Upper lobe of right lung (tissue), 1 donor: ENCODE data around the gene CTSL. TPM values are rescaled to one million over a fixed set of nuclear protein-coding genes. Genes with fewer than 3 reads are reported as not detected.

Experiments used
- ATAC-seq: fragments of 200-7000 bp; cut with Tn5 transposase; one replicate; pipeline ENCODE4 v1.9.1; 2020; ENCODE audit warnings: mild to moderate bottlenecking, moderate library complexity
- DNase-seq: peaks from one replicate; pipeline ENCODE4 v3.0.0-alpha.2; 2020
- H3K27ac ChIP-seq: fragments of 200-600 bp; one replicate; pipeline ENCODE4 v1.8.0; 2022
- H3K27me3 ChIP-seq: fragments of 200-600 bp; one replicate; pipeline ENCODE4 v1.8.0; 2022; ENCODE audit warnings: mild to moderate bottlenecking
- H3K36me3 ChIP-seq: fragments of 200-600 bp; one replicate; pipeline ENCODE4 v1.8.0; 2022
- H3K4me1 ChIP-seq: fragments of 200-600 bp; one replicate; pipeline ENCODE4 v1.8.0; 2022
- H3K4me3 ChIP-seq: fragments of 200-600 bp; one replicate; pipeline ENCODE4 v1.8.0; 2022; ENCODE audit warnings: mild to moderate bottlenecking
- H3K9me3 ChIP-seq: fragments of 200-600 bp; one replicate; pipeline ENCODE4 v1.8.0; 2022
- intact Hi-C: fragments of 100-400 bp; cut with DNase I; formaldehyde crosslinking; loops from one replicate; pipeline ENCODE4 v1.11.0; 2022
- total RNA-seq: library from RNA; stranded (reverse); fragmentation: NEBNext Ultra II Directional; extraction: Animal tissue kit (Norgen Biotek cat#: 25700); gene quantifications from one replicate; pipeline ENCODE4 v1.2.1, GENCODE V29; 2021
- TF ChIP-seq, protein P1 (sequence below): fragments of 200-600 bp; IDR thresholded peaks from one replicate; pipeline ENCODE4 v1.8.0; 2022; ENCODE audit warnings: antibody characterized with exemption
- donor health status: DM: no; HTN: yes; CAD: no; lungs with severe emphysema.

CTSL gene
- total RNA-seq, 1 donor from 2014 or later = 146 TPM

DNA sequence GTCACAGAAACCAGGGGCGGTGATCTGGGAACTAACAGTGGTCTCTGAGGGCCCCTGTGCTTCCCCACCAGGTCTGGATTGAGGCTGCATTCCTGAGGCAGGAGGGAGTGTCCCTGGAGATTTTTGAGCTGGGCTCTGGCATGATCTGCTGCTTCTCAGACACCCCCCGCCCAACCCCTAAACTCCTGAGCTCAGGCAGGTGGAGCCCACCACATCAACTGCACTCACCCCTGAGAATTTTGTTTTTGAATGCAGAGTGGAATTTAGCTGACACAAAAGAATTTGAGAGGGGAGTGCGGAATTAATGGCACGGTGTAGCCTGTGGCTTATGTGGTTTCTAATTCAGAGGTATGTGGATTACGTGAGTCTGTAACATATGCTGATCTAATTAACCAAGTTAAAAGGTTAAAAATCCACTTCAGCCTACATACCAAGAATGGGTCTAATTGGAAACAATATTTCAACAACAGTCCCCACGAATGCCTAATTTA, 23.9 kb upstream of the CTSL start:
- TF ChIP-seq, protein P1, sequence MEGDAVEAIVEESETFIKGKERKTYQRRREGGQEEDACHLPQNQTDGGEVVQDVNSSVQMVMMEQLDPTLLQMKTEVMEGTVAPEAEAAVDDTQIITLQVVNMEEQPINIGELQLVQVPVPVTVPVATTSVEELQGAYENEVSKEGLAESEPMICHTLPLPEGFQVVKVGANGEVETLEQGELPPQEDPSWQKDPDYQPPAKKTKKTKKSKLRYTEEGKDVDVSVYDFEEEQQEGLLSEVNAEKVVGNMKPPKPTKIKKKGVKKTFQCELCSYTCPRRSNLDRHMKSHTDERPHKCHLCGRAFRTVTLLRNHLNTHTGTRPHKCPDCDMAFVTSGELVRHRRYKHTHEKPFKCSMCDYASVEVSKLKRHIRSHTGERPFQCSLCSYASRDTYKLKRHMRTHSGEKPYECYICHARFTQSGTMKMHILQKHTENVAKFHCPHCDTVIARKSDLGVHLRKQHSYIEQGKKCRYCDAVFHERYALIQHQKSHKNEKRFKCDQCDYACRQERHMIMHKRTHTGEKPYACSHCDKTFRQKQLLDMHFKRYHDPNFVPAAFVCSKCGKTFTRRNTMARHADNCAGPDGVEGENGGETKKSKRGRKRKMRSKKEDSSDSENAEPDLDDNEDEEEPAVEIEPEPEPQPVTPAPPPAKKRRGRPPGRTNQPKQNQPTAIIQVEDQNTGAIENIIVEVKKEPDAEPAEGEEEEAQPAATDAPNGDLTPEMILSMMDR = no peak
- ATAC-seq = no peak
- intact Hi-C loops = no loop called here
- no peaks in the 10 kb centered on the region for H3K9me3 ChIP-seq
- H3K4me1 ChIP-seq = no peaks in the 10 kb centered on the region
- no peak for DNase-seq
- H3K4me3 ChIP-seq = no peak overlapping the region
- H3K27me3 ChIP-seq = no peaks in the 10 kb centered on the region
- no peak overlapping the region for H3K27ac ChIP-seq
- H3K36me3 ChIP-seq = peaks cover 86% of the 10 kb centered on the region

DNA sequence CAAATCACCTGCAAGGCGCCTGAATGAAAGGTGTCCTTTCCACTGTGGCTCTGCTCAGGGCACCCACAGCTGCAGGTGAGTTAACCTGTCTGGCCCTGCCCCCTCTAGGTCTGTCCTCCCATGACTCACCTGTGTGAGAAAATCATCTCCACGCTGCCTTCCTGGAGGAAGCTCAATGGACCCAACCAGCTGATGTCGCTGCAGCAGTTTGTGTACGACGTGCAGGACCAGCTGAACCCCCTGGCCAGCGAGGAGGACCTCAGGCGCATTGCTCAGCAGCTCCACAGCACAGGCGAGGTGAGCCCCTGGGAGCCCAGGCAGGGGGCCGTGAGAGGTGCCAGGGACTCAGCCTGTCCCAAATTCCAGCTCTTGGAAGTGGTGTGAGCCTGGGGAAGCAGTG, 23.0 kb upstream of the CTSL start:
- no peak overlapping the region for H3K27ac ChIP-seq
- intact Hi-C loops = no loop called here
- no peak overlapping the region for H3K4me3 ChIP-seq
- TF ChIP-seq, protein P1 = no peak
- H3K9me3 ChIP-seq = no peaks in the 10 kb centered on the region
- ATAC-seq (no peak), DNase-seq (no peak)
- no peaks in the 10 kb centered on the region for H3K4me1 ChIP-seq
- H3K36me3 ChIP-seq = peaks cover 86% of the 10 kb centered on the region
- H3K27me3 ChIP-seq = no peaks in the 10 kb centered on the region

DNA sequence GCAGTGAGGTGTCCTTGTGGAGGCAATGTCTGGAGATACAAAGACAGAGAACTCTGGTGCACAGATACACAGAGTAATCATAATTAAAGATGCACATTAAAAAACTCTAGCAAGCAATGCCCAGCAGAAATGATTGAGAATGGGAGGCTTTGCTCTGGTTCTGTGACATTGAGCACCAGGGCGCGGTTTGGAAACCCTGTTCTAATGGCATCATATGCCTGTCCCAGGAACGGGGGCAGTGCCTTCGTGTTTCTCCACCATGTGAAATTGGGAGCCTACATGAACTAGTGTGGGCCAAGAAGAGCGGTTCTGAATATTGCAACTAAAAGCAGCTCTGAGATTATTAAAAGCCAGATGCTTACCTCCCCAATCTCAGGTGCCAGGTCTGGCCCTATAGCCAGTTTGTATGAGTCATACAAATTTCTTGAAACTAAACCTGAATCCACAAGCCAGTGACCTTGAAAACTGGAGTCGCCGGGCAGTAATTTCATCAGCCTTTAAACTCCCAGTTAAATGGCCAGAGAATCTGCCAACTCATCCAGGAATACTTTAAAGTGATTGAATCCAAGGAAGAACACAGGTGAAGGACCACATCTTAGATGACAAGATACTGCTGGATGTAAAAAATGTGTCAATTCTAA, 22.2 kb upstream of the CTSL start:
- Histone ChIP-seq H3K27ac (no peak overlapping the region), H3K9me3 (no peaks in the 10 kb centered on the region), H3K36me3 (peaks cover 81% of the 10 kb centered on the region), H3K27me3 (no peaks in the 10 kb centered on the region), H3K4me1 (no peaks in the 10 kb centered on the region), H3K4me3 (no peak overlapping the region)
- TF ChIP-seq, protein P1 = no peak
- intact Hi-C loops = no loop called here
- ATAC-seq = no peak
- DNase-seq = no peak

- TF ChIP-seq, protein P1 = no peak
- no peaks in the 10 kb centered on the region for H3K27me3 ChIP-seq
- ATAC-seq (no peak), DNase-seq (no peak)
- intact Hi-C loops = no loop called here
- H3K4me1 ChIP-seq = no peaks in the 10 kb centered on the region
- no peak overlapping the region for H3K4me3 ChIP-seq
- H3K36me3 ChIP-seq = peaks cover 81% of the 10 kb centered on the region
- no peaks in the 10 kb centered on the region for H3K9me3 ChIP-seq
- H3K27ac ChIP-seq = no peak overlapping the region
Measured at GRCh38 chr9:87704342-87704741, 21.6 kb upstream of the CTSL start.

GRCh38 chr9:87706066-87706739, 19.7 kb upstream of the CTSL start:
- Histone ChIP-seq H3K27ac (no peak overlapping the region), H3K4me3 (no peak overlapping the region), H3K4me1 (no peaks in the 10 kb centered on the region), H3K27me3 (no peaks in the 10 kb centered on the region), H3K36me3 (peaks cover 65% of the 10 kb centered on the region), H3K9me3 (no peaks in the 10 kb centered on the region)
- intact Hi-C loops = no loop called here
- peak; percentile 7 for ATAC-seq
- TF ChIP-seq, protein P1 = no peak
- DNase-seq = no peak
